Cardiac fibroblast (primary cell): ENCODE results near the gene LYRM4.

Experiments
- DNase-seq, 2 donors: peaks; one replicate each; pipeline versions ENCODE4 v3.0.0 to v3.0.0-alpha.2; 2010; ENCODE audit warnings: low read depth in 2 of 2
- H3K4me3 ChIP-seq, 2 donors: replicated peaks in 1 of 2; 1 replicate in 1 of 2; 2 replicates in 1 of 2; pipeline ENCODE4 v1.5.1; 2011; ENCODE audit warnings: low read depth in 2 of 2, low read length in 2 of 2, mild to moderate bottlenecking in 2 of 2, moderate library complexity in 1 of 2
- CTCF ChIP-seq: IDR thresholded peaks from one replicate; pipeline ENCODE4 v1.5.1; 2011; ENCODE audit warnings: low read depth, mild to moderate bottlenecking, low read length, inconsistent platforms

LYRM4 gene

GRCh38 chr6:5150551-5151075, 110.1 kb downstream of the LYRM4 start:
- DNase-seq: no peak
- H3K4me3 ChIP-seq: no peak overlapping the region
- no peak for TF ChIP-seq CTCF

GRCh38 chr6:5149891-5150290, 110.9 kb downstream of the LYRM4 start:
- TF ChIP-seq CTCF: no peak
- H3K4me3 ChIP-seq: no peak overlapping the region
- DNase-seq: no peak

- DNase-seq: no peak
- no peak overlapping the region for H3K4me3 ChIP-seq
- TF ChIP-seq CTCF: no peak
Measured at GRCh38 chr6:5149159-5149704, 111.5 kb downstream of the LYRM4 start.

GRCh38 chr6:5146398-5146797, 114.4 kb downstream of the LYRM4 start:
- DNase-seq: no peak
- TF ChIP-seq CTCF: no peak
- no peak overlapping the region for H3K4me3 ChIP-seq

- peak; percentile 83 for TF ChIP-seq CTCF
- H3K4me3 ChIP-seq: no peak overlapping the region
- peak; percentile 87 to 88 for DNase-seq
Measured at GRCh38 chr6:5143634-5144311, 117.0 kb downstream of the LYRM4 start.

GRCh38 chr6:5142915-5143314, 117.8 kb downstream of the LYRM4 start:
- H3K4me3 ChIP-seq: no peak overlapping the region
- DNase-seq: peak in 1 of 2 donors; percentile 25
- TF ChIP-seq CTCF: no peak

- H3K4me3 ChIP-seq: no peak overlapping the region
- no peak for DNase-seq
- no peak for TF ChIP-seq CTCF
Measured at GRCh38 chr6:5142131-5142530, 118.6 kb downstream of the LYRM4 start.
